ENCODE measurements around the gene MACROD2. TPM values are rescaled to one million over a fixed set of nuclear protein-coding genes. Genes with fewer than 3 reads are reported as not detected.

The MACROD2 gene
- total and polyA plus RNA-seq, 4 donors = 13.0 to 67.1 (median 20.7) TPM

DNA sequence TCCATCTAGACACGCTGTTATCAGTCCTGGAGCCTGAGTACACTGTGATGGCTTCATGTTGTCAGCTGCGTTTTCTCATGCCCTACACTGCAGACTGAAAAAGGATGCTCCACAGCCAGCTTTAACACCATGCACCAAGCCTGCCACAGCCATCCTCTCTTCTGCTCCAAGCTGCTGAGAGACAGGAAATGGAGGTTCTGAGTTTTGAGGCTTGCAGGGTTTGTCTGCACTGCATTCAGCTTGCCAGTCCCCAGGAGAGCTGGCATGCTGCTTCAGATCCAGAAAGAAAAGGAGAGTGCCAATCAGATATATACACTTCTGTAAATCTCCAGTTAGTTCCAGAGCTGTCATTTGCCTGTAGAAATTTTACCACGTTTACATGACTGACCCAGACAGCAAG, 892.8 kb downstream of the MACROD2 start:
- H3K27me3 ChIP-seq (ENCODE audit: control insufficient read depth in 3 of 3, insufficient read depth in 3 of 3, low read length in 2 of 3) = no peaks in the 10 kb centered on the region
- DNase-seq (peak; percentile 83 to 91 (median 90)), ATAC-seq (ENCODE audit: insufficient read depth, low FRiP score) (no peak)
- peaks cover 0 to 9% (median 0%) of the 10 kb centered on the region in 5 donors for H3K4me1 ChIP-seq (ENCODE audit: control insufficient read depth in 5 of 5, insufficient read depth in 5 of 5, low read length in 5 of 5)
- H3K4me3 ChIP-seq = no peak overlapping the region
- H3K9me3 ChIP-seq (ENCODE audit: control insufficient read depth in 4 of 4, insufficient read depth in 3 of 4, low read length in 3 of 4) = peaks cover 0 to 2% (median 0%) of the 10 kb centered on the region in 4 donors
- no peak overlapping the region for H3K9ac ChIP-seq (ENCODE audit: insufficient read depth in 1 of 2, low read length in 2 of 2)
- H3K27ac ChIP-seq (ENCODE audit: low read depth in 1 of 2, low read length in 1 of 2) = no peak overlapping the region
- TF ChIP-seq, protein P1, sequence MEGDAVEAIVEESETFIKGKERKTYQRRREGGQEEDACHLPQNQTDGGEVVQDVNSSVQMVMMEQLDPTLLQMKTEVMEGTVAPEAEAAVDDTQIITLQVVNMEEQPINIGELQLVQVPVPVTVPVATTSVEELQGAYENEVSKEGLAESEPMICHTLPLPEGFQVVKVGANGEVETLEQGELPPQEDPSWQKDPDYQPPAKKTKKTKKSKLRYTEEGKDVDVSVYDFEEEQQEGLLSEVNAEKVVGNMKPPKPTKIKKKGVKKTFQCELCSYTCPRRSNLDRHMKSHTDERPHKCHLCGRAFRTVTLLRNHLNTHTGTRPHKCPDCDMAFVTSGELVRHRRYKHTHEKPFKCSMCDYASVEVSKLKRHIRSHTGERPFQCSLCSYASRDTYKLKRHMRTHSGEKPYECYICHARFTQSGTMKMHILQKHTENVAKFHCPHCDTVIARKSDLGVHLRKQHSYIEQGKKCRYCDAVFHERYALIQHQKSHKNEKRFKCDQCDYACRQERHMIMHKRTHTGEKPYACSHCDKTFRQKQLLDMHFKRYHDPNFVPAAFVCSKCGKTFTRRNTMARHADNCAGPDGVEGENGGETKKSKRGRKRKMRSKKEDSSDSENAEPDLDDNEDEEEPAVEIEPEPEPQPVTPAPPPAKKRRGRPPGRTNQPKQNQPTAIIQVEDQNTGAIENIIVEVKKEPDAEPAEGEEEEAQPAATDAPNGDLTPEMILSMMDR (IDR thresholded peaks at IDR 0.05; ENCODE audit: control extremely low read depth, extremely low read depth) = no peak
- 54 to 62% methylated on average over 3 of the region's 3 CpGs for WGBS, 2 donors
- H3K36me3 ChIP-seq (ENCODE audit: control insufficient read depth in 4 of 4, insufficient read depth in 4 of 4, low read length in 4 of 4) = no peaks in the 10 kb centered on the region

DNA sequence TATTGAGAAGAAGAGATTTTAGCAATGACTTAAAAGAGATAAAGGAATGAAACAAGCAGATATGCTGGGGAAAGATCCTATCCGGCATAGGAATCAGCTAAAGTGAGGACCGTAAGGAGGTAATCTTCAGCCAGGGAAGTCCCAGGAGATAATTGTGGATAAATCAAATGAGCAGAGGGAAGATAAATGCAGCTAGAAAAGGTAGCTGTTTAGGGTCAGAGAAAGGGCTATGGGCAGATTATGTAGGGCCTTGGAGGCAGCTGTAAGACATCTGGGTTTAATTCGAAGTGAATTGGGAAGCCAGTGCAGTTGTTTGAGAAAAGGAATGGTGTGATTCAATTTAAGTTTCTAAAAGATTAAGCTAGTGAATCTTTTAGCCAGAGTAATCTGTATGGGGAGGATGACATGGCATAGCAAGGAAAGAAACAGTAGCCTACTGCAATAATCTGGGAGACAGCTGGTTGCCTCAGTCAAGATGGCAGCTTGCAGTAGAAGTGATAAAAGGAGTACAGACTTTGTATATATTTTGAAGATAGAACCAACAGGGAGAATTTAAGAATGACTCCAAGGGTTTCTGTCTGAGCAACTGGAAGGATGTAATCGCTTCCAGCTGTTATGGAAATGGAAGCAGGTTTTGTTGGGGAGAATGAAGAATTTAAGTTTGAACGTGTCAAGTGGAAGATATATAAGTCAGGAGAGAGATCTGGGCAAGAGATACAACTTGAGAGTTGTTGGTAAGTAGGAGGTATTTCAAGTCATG, 894.4 kb downstream of the MACROD2 start:
- 83 to 86% methylated on average over 5 of the region's 5 CpGs for WGBS, 2 donors
- DNase-seq (no peak), ATAC-seq (ENCODE audit: insufficient read depth, low FRiP score) (no peak)
- Histone ChIP-seq H3K9ac (ENCODE audit: insufficient read depth in 1 of 2, low read length in 2 of 2) (no peak overlapping the region), H3K4me3 (no peak overlapping the region), H3K36me3 (ENCODE audit: control insufficient read depth in 4 of 4, insufficient read depth in 4 of 4, low read length in 4 of 4) (no peaks in the 10 kb centered on the region), H3K27me3 (ENCODE audit: control insufficient read depth in 3 of 3, insufficient read depth in 3 of 3, low read length in 2 of 3) (no peaks in the 10 kb centered on the region), H3K9me3 (ENCODE audit: control insufficient read depth in 4 of 4, insufficient read depth in 3 of 4, low read length in 3 of 4) (peaks cover 0 to 2% (median 0%) of the 10 kb centered on the region in 4 donors), H3K4me1 (ENCODE audit: control insufficient read depth in 5 of 5, insufficient read depth in 5 of 5, low read length in 5 of 5) (peaks cover 0 to 9% (median 0%) of the 10 kb centered on the region in 5 donors), H3K27ac (ENCODE audit: low read depth in 1 of 2, low read length in 1 of 2) (no peak overlapping the region)
- TF ChIP-seq, protein P1 (IDR thresholded peaks at IDR 0.05; ENCODE audit: control extremely low read depth, extremely low read depth) = no peak

DNA sequence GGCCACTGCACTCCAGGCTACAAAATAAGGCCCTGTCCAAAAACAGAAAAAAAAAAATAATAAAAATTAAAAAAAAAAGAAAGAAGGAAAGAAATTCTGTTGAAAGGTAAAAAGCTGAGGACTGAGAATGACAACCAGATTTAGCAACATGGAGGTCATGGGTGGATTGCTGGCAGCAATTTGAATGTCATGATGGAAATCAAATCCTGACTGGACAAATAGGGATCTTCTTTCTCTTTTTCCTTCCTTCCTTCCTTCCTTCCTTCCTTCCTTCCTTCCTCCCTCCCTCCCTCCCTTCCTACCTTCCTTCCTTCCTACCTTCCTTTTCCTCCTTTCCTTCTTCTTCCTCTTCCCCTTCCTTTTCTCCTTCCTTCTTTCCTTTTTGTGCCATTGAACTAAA, 895.4 kb downstream of the MACROD2 start:
- peaks cover 0 to 2% (median 0%) of the 10 kb centered on the region in 4 donors for H3K9me3 ChIP-seq (ENCODE audit: control insufficient read depth in 4 of 4, insufficient read depth in 3 of 4, low read length in 3 of 4)
- no peak for ATAC-seq (ENCODE audit: insufficient read depth, low FRiP score)
- H3K27me3 ChIP-seq (ENCODE audit: control insufficient read depth in 3 of 3, insufficient read depth in 3 of 3, low read length in 2 of 3) = no peaks in the 10 kb centered on the region
- no peak overlapping the region for H3K4me3 ChIP-seq
- TF ChIP-seq, protein P1 (IDR thresholded peaks at IDR 0.05; ENCODE audit: control extremely low read depth, extremely low read depth) = no peak
- peaks cover 0 to 9% (median 0%) of the 10 kb centered on the region in 5 donors for H3K4me1 ChIP-seq (ENCODE audit: control insufficient read depth in 5 of 5, insufficient read depth in 5 of 5, low read length in 5 of 5)
- no peak overlapping the region for H3K27ac ChIP-seq (ENCODE audit: low read depth in 1 of 2, low read length in 1 of 2)
- H3K36me3 ChIP-seq (ENCODE audit: control insufficient read depth in 4 of 4, insufficient read depth in 4 of 4, low read length in 4 of 4) = no peaks in the 10 kb centered on the region
- DNase-seq = no peak
- no peak overlapping the region for H3K9ac ChIP-seq (ENCODE audit: insufficient read depth in 1 of 2, low read length in 2 of 2)

Measured in lung (tissue), 12 donors.